HL-60/S4 treated with retinoic acid at 250 ng/mL for 4 days and 3 days (cell line): ENCODE data around the gene PCOLCE2.

Experiments used
- in situ Hi-C: fragments of 300-500 bp; cut with MboI; formaldehyde crosslinking; loops from 2 replicates; pipeline ENCODE4 v1.7.0; 2022; ENCODE audit warnings: low sequenced_read_pairs

The PCOLCE2 gene, protein sequence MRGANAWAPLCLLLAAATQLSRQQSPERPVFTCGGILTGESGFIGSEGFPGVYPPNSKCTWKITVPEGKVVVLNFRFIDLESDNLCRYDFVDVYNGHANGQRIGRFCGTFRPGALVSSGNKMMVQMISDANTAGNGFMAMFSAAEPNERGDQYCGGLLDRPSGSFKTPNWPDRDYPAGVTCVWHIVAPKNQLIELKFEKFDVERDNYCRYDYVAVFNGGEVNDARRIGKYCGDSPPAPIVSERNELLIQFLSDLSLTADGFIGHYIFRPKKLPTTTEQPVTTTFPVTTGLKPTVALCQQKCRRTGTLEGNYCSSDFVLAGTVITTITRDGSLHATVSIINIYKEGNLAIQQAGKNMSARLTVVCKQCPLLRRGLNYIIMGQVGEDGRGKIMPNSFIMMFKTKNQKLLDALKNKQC

GRCh38 chr3:142888481-142889211 lies at the start of gene PCOLCE2:
Gene PCOLCE2, minus strand, starts transcription at chr3:142889083. Its CDS starts 187 bp downstream, at chr3:142888896.
- in situ Hi-C loops: no loop called here

DNA sequence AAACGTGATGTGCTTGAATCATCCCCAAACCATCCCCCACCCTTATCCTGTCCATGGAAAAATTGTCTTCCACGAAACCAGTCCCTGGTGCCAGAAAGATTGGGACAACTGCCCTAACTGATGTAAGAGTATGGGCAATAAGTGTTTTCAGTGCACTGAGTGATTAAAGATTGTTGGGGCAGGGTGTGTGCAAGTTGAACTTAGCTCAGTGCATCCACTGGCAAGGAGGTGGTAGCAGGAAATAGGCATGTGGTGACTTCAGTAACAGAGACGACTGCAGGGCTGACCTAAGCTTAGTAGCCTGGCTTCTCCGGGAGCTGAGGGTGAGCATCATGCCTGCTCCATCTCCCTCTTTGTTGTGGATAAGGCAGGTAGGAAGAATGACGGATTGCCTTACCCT lies 47.1 kb upstream of the PCOLCE2 start:
- in situ Hi-C loops: no loop called here

DNA sequence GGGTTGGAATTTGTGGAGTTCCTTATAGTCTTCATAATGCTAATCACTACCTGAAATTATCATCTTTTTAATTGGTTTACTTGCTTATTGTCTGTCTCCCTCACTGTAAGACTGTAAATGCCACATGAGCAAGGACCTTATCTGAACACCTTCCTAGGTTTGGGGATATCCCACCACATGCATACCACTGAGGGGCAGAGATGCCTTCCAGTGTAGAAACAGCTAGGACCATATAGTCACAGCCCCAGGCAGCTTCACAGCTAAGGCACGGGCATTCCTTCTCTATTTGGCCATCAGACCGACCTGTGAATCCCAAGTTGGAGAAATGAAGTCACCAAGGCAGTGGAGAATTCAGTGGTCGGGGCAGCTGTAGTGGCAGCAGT lies 46.0 kb upstream of the PCOLCE2 start:
- in situ Hi-C loops: no loop called here

- in situ Hi-C loops: no loop called here
Observed at GRCh38 chr3:142934128-142934886, 45.4 kb upstream of the PCOLCE2 start.

DNA sequence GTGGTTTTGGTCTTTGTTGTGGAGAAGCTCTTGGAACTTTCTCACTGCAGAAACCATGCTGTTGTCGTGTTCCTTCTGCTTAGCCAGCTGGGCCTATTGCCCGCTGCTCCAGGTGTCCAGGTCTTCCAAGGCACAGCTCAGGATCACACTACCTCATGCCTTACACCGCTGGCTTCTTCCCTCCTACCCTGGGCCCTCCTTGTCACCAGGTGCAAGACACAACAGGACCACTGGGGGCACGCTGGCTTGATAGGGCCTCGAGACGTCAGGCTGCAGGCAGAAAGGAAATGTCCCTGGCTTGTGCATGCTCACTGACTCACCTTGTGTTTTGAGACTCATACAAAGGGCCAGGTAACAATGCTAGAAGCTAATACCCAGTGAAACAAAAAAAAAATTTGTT lies 42.3 kb upstream of the PCOLCE2 start:
- in situ Hi-C loops: no loop called here

- in situ Hi-C loops: no loop called here
Observed at GRCh38 chr3:142930463-142930862, 41.6 kb upstream of the PCOLCE2 start.

DNA sequence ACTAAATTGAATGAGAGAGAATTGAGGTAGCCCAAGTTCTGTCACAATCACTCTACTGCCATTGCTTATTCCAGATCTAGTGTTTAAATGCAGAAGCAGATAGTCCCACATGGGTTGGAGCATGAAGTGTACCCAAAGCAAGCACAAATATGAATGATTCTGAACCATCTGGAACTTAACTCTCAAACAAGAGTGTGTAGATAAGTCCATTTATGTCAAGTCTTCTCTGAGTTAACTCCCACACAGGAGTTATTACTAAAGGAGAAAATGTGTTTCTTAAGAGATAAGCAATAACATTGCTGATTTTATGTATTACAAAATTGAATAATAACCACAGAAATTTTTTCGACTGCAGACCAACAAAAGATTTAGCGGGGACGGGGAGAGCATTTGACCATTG lies 41.0 kb upstream of the PCOLCE2 start:
- in situ Hi-C loops: no loop called here

GRCh38 chr3:142929109-142929508 lies 40.2 kb upstream of the PCOLCE2 start:
- in situ Hi-C loops: no loop called here

DNA sequence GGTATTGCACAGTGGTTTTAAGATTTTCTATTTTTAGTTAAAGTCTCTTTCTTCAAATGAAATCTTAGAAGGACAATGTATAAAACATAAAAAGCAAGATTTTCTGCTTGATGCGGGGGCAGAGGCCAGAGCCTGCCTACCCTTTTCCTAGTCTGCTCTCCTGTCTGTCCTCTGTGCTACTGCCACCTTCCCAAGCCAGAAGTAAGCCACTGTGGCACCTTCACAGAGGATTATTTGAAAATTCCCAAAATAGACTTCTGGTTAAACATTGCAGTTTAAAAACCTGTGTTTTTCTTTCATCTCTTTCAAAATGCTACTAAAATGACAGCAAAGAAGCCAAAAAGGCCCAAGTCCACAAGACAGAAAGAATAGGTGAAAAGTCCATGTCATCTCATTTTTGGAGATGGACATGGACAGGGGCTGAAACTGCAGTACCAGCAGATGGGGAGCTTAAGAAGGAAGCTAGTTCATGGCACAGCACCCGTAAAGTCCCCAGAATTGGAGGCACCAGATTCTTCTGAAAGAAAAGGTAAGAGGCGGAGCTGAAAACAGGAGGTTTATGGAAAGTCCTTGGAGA lies 37.6 kb upstream of the PCOLCE2 start:
- in situ Hi-C loops: no loop called here

DNA sequence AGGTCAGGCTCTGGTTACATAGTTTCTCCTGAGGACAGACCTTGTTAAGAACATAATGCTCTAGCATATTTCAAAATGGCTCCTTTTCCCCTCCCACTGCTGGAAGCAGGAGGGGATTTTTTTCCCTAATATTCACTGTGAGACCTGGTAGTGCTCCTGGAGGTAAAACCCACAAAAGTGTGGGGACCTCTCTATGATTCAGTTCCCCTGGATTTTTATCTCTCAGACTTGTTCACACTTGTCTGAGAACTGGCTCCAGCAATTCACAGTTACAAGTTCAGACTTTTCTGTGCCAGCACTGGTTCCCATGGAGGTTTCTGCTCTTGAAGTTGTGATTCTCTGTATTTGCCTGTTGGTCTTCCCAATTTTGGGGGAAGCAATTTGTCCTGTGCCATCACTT lies 36.3 kb upstream of the PCOLCE2 start:
- in situ Hi-C loops: no loop called here

DNA sequence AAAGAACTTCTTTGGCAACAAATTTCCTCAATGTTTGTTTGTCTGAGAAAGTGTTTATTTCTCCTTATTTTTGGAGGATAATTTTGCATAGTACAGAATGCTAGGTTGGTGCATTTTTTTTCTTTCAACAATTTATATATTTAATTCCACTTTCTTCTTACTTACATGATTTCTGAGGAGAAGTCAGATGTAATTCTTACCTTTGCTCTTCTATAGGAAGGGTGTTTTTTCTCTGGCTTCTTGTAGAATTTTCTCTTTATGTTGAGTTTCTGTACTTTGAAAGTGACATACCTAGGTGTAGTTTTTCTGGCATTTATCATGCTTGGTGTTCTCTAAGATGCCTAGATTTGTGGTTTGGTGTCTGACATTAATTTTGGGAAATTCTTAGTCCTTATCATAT lies 34.8 kb upstream of the PCOLCE2 start:
- in situ Hi-C loops: no loop called here

GRCh38 chr3:142916605-142917004 lies 27.7 kb upstream of the PCOLCE2 start:
- in situ Hi-C loops: no loop called here

DNA sequence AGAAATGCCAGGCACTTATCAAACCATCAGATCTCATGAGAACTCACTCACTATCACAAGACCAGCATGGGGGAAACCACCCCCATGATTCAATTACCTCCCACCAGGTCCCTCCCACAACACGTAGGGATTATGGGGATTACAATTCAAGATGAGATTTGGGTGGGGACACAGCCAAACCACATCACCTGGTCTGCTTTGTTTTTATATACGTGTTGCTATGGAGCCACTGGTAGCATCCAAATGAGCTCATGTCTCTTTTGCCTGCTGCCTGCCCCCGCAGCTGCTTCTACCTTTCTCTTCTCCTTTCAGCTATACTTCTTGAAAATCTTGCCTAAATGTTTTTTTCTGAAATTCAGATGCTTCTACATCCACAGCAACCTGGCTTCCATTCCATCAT lies 26.8 kb upstream of the PCOLCE2 start:
- in situ Hi-C loops: no loop called here

DNA sequence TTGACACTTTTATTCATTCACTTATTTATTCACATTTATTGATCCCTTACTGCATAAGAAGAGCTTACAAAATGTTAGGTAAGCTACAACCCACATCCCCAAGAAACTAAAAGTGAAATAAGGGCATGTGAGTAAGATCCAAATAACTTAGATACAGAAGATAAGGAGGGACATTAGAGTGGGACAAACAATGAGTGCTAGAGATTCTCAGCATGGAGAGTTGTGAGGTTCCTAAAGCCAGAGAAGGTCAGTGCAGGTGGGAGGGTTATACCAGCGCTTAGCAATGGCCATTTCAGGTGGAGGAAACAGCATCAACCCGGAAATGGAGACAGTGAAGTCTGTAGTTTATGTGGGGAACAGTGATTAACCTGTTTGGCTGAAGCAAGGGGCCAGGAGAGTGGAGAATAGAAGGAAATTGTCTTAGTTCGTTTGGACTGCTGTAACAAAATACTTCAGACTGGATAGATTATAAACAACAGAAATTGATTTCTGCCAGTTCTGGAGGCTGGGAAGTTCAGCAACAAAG lies 25.5 kb upstream of the PCOLCE2 start:
- in situ Hi-C loops: no loop called here

GRCh38 chr3:142913432-142913831 lies 24.5 kb upstream of the PCOLCE2 start:
- in situ Hi-C loops: no loop called here

DNA sequence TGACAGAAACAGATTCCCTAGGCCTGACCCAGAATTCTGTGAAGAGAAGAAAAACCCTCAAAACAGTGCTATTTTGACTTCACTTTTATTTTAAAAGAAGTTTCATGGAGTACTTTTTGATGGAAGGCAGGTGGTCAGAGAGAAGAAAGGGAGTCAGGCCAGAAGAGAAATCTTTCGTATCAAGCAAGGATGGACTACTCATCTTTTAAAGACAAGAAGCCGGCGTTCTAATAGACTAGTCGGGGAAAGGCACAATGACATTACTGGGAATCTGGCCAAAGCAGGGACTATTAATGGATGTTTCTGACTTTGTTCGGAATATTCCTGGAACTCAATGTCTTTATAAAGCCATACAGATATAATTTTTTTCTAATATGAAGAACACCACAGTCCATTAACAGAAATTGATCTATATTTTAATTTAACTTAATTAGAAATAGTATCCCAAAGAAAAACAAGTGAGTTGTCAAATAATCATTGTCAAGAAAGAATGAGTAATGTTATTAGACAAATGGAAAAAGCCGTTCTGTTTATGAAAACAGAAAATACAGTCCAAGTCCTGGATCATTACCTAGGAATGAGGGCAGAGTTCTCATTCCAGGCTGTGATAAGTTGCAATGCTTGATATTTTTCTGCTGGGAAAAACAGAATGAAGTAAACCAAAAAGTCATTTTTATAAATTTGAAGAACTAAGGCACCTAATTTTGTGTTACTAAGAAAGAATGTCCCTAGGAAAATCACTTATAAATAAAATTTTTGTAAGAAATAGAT lies 23.7 kb upstream of the PCOLCE2 start:
- in situ Hi-C loops: no loop called here

- in situ Hi-C loops: no loop called here
Observed at GRCh38 chr3:142910280-142910679, 21.4 kb upstream of the PCOLCE2 start.

GRCh38 chr3:142909282-142909681 lies 20.4 kb upstream of the PCOLCE2 start:
- in situ Hi-C loops: no loop called here

DNA sequence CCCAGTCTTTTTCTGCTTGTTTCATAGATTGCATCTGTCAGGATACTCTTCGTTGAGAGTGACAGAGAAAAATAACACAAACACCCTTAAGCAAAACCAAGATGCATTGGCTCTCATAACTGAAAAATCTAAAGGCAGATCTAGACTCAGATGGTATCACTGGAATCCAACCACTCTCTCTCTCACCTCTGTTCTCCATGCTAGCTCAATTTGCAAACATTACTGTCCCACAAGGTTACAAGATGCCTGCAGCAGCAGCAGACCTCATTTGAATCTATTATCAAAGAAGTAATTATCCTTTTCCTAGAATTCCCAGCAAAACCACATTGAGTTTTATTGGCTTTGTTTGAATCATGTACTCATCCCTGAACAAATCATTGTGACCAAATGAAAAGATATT lies 19.1 kb upstream of the PCOLCE2 start:
- in situ Hi-C loops: no loop called here
